H1 (cell line): Measurements from ENCODE around the gene CALCOCO2. TPM values are rescaled to one million over a fixed set of nuclear protein-coding genes. Genes with fewer than 3 reads are reported as not detected.

Experiments used
- CTCF ChIA-PET: fragments of 300-600 bp; sonication (Branson Sonifier 250); formaldehyde crosslinking; loops from one replicate; lab custom pipeline; 2021; ENCODE audit not compliant: partially characterized antibody; lab: Charles Lee
- POLR2A ChIA-PET: fragments of 300-600 bp; sonication (Branson Sonifier 250); formaldehyde crosslinking; loops from one replicate; lab custom pipeline; 2021; ENCODE audit warnings: inconsistent platforms; ENCODE audit not compliant: partially characterized antibody; lab: Charles Lee
- DNase-seq, 2 experiments: peaks; one replicate each; pipeline versions ENCODE4 v3.0.0 to v3.0.0-alpha.2; 2010 to 2022; ENCODE audit warnings: low spot score in 2 of 2, low read depth in 1 of 2, mixed read lengths in 1 of 2
- FAIRE-seq: peaks from 2 replicates; lab custom pipeline; 2011; peaks lifted over from hg19 to GRCh38; lab: Jason Lieb, UNC
- H2AFZ ChIP-seq: 2 replicates; pipeline ENCODE4 v1.8.1; 2012; ENCODE audit warnings: low read length, inconsistent platforms
- H2AK5ac ChIP-seq: 2 replicates; pipeline ENCODE4 v1.6.1; 2013; ENCODE audit warnings: low read depth, low read length
- H2BK120ac ChIP-seq: replicated peaks from 2 replicates; pipeline ENCODE3; 2013; ENCODE audit warnings: low read depth, low read length, inconsistent platforms
- H2BK12ac ChIP-seq: 2 replicates; pipeline ENCODE4 v1.6.1; 2013; ENCODE audit warnings: low read depth, low read length
- H2BK15ac ChIP-seq: 2 replicates; pipeline ENCODE4 v1.6.1; 2013; ENCODE audit warnings: low read length
- H2BK20ac ChIP-seq: 2 replicates; pipeline ENCODE4 v1.6.1; 2013; ENCODE audit warnings: low read length
- H2BK5ac ChIP-seq: 2 replicates; pipeline ENCODE4 v1.6.1; 2013; ENCODE audit warnings: low read depth, low read length
- H3K14ac ChIP-seq: 2 replicates; pipeline ENCODE4 v1.6.1; 2013; ENCODE audit warnings: inconsistent platforms; ENCODE audit not compliant: insufficient read length
- H3K18ac ChIP-seq: 2 replicates; pipeline ENCODE4 v1.6.1; 2013; ENCODE audit warnings: low read length; ENCODE audit errors: extremely low read depth
- H3K23ac ChIP-seq: 2 replicates; pipeline ENCODE4 v1.6.1; 2013; ENCODE audit warnings: inconsistent platforms; ENCODE audit not compliant: insufficient read length
- H3K23me2 ChIP-seq: 2 replicates; pipeline ENCODE4 v1.6.1; 2013; ENCODE audit warnings: low read depth, low read length
- H3K27ac ChIP-seq: 2 replicates; pipeline ENCODE4 v1.6.1; 2011; ENCODE audit warnings: low read depth, low read length, inconsistent platforms
- H3K27me3 ChIP-seq, 4 experiments: replicated peaks in 1 of 4; 1 replicate in 1 of 4; 2 replicates in 3 of 4; pipeline versions ENCODE4 v1.6.1 to v1.8.1; 2011 to 2013; ENCODE audit warnings: low read length in 3 of 4, mild to moderate bottlenecking in 3 of 4, inconsistent platforms in 2 of 4, mixed read lengths in 2 of 4, moderate library complexity in 1 of 4; ENCODE audit not compliant: control insufficient read depth in 3 of 4, insufficient read depth in 3 of 4; ENCODE audit errors: extremely low read depth in 1 of 4
- H3K36me3 ChIP-seq, 4 experiments: 2 replicates each; pipeline versions ENCODE4 v1.6.1 to v1.8.1; 2011 to 2013; ENCODE audit warnings: mild to moderate bottlenecking in 4 of 4, low read length in 3 of 4, moderate library complexity in 2 of 4, control low read depth in 1 of 4, inconsistent platforms in 1 of 4; ENCODE audit not compliant: insufficient read depth in 4 of 4, control insufficient read depth in 2 of 4
- H3K4ac ChIP-seq: replicated peaks from 2 replicates; pipeline ENCODE3; 2013; ENCODE audit warnings: low read length, low read depth, mixed read lengths, inconsistent platforms; ENCODE audit not compliant: insufficient read length
- H3K4me1 ChIP-seq, 4 experiments: replicated peaks in 1 of 4; 1 replicate in 1 of 4; 2 replicates in 3 of 4; pipeline versions ENCODE4 v1.6.1 to v1.8.1; 2011 to 2013; ENCODE audit warnings: low read length in 3 of 4, inconsistent platforms in 2 of 4, mixed read lengths in 1 of 4; ENCODE audit not compliant: insufficient read depth in 4 of 4, control insufficient read depth in 3 of 4
- H3K4me2 ChIP-seq, 2 experiments: 2 replicates each; pipeline versions ENCODE4 v1.6.1 to v1.8.1; 2011 to 2013; ENCODE audit warnings: low read depth in 2 of 2, low read length in 2 of 2, control low read depth in 1 of 2, inconsistent platforms in 1 of 2, mild to moderate bottlenecking in 1 of 2; ENCODE audit not compliant: insufficient read depth in 1 of 2
- H3K4me3 ChIP-seq, 4 experiments: fragments of 200-600, 300-600 bp in 1 of 4; sonication (generic), shearing (Covaris generic), sonication (Bioruptor Twin) in 1 of 4; 2 replicates each; pipeline versions ENCODE4 v1.5.1 to v1.8.1; 2011 to 2016; ENCODE audit warnings: low read length in 4 of 4, low read depth in 3 of 4, control low read depth in 2 of 4, inconsistent platforms in 2 of 4, mild to moderate bottlenecking in 2 of 4, mixed read lengths in 1 of 4, moderate library complexity in 1 of 4; ENCODE audit not compliant: insufficient read depth in 2 of 4; ENCODE audit errors: extremely low read depth in 1 of 4
- H3K56ac ChIP-seq: replicated peaks from 2 replicates; pipeline ENCODE3; 2013; ENCODE audit warnings: low read depth, mild to moderate bottlenecking, mixed read lengths, low read length, inconsistent platforms; ENCODE audit not compliant: insufficient read length
- H3K79me1 ChIP-seq: 2 replicates; pipeline ENCODE4 v1.6.1; 2013; ENCODE audit warnings: low read depth, low read length, control low read depth
- H3K79me2 ChIP-seq, 2 experiments: 2 replicates each; pipeline versions ENCODE4 v1.6.1 to v1.8.1; 2012 to 2013; ENCODE audit warnings: low read length in 2 of 2, mild to moderate bottlenecking in 2 of 2, inconsistent platforms in 1 of 2; ENCODE audit not compliant: insufficient read depth in 2 of 2, control insufficient read depth in 1 of 2
- H3K9ac ChIP-seq, 4 experiments: replicated peaks in 1 of 4; 1 replicate in 1 of 4; 2 replicates in 3 of 4; pipeline versions ENCODE4 v1.6.1 to v1.8.1; 2011 to 2013; ENCODE audit warnings: low read depth in 3 of 4, low read length in 3 of 4, control low read depth in 2 of 4, mild to moderate bottlenecking in 2 of 4, moderate library complexity in 2 of 4, inconsistent platforms in 1 of 4; ENCODE audit errors: extremely low read depth in 1 of 4
- H3K9me3 ChIP-seq, 2 experiments: 2 replicates each; pipeline versions ENCODE4 v1.6.1 to v1.8.1; 2012 to 2013; ENCODE audit warnings: mild to moderate bottlenecking in 2 of 2, moderate library complexity in 2 of 2, control low read depth in 1 of 2, inconsistent platforms in 1 of 2, low read depth in 1 of 2, low read length in 1 of 2, mixed read lengths in 1 of 2; ENCODE audit not compliant: insufficient read depth in 2 of 2
- H4K20me1 ChIP-seq, 2 experiments: replicated peaks in 1 of 2; 2 replicates each; pipeline versions ENCODE3 to v1.8.1; 2011 to 2013; ENCODE audit warnings: inconsistent platforms in 2 of 2, low read length in 2 of 2, mild to moderate bottlenecking in 1 of 2; ENCODE audit not compliant: insufficient read depth in 2 of 2, control insufficient read depth in 1 of 2
- H4K5ac ChIP-seq: 2 replicates; pipeline ENCODE4 v1.6.1; 2013; ENCODE audit warnings: low read length, low read depth, mixed read lengths, inconsistent platforms; ENCODE audit not compliant: insufficient read length
- H4K8ac ChIP-seq: 2 replicates; pipeline ENCODE4 v1.8.0; 2013; ENCODE audit warnings: mild to moderate bottlenecking, moderate library complexity, low read length, inconsistent platforms; ENCODE audit not compliant: insufficient read depth; ENCODE audit errors: extremely low read depth
- H4K91ac ChIP-seq: replicated peaks from 2 replicates; pipeline ENCODE3; 2013; ENCODE audit warnings: low read length, mixed read lengths, inconsistent platforms; ENCODE audit not compliant: insufficient read length
- BRCA1 ChIP-seq: IDR thresholded peaks from 2 replicates; pipeline ENCODE4 v1.6.1; 2012; ENCODE audit warnings: low read depth, low read length, improper control_type of control experiment
- CTCF ChIP-seq, 3 experiments: IDR thresholded peaks; 1 replicate in 2 of 3; 2 replicates in 1 of 3; pipeline versions ENCODE4 v1.5.1 to v1.6.1; 2011; ENCODE audit warnings: low read length in 3 of 3, mild to moderate bottlenecking in 3 of 3, inconsistent platforms in 2 of 3, low read depth in 1 of 3, moderate library complexity in 1 of 3; ENCODE audit not compliant: insufficient read depth in 1 of 3; ENCODE audit errors: control extremely low read depth in 1 of 3
- E2F6 ChIP-seq: IDR thresholded peaks from 2 replicates; pipeline ENCODE4 v1.6.1; 2012; ENCODE audit warnings: inconsistent platforms
- RAD21 ChIP-seq, 2 experiments: IDR thresholded peaks in 1 of 2; conservative IDR thresholded peaks in 1 of 2; 2 replicates each; pipeline ENCODE4 v1.6.1; 2011; ENCODE audit warnings: low read depth in 2 of 2, low read length in 2 of 2, improper control_type of control experiment in 1 of 2, inconsistent platforms in 1 of 2, mild to moderate bottlenecking in 1 of 2, moderate library complexity in 1 of 2
- WGBS, 2 experiments: shearing (Covaris generic) in 1 of 2; methylation state at CpG; one replicate each; pipeline versions ENCODE4 v1.1.6 to v1.1.7; 2013 to 2015; ENCODE audit warnings: low lambda C conversion rate in 2 of 2, mixed read lengths in 2 of 2, inconsistent platforms in 1 of 2, low coverage in 1 of 2, missing lambda C conversion rate in 1 of 2; ENCODE audit not compliant: insufficient replicate concordance in 2 of 2, insufficient coverage in 1 of 2, insufficient read length in 1 of 2; ENCODE audit errors: extremely low coverage in 1 of 2, missing lambda C conversion rate in 1 of 2; 5-methylcytosine and 5-hydroxymethylcytosine counted together
- polyA plus RNA-seq, 7 experiments: library from polyadenylated mRNA; depleted of rRNA in 3 of 7; stranded (reverse) in 5 of 7; unstranded in 2 of 7; fragments of >200 nt in 5 of 7; fragments of 200-250 nt in 2 of 7; gene quantifications; 1 replicate in 5 of 7; 2 replicates in 1 of 7; 4 replicates in 1 of 7; pipeline versions ENCODE4 v1.2.1 to v1.2.3, GENCODE V29; 2011 to 2013; ENCODE audit warnings: missing spikeins in 2 of 7, mixed read lengths in 2 of 7
- total RNA-seq: library from RNA; stranded (reverse); fragmentation: NEBNext Ultra II Directional; extraction: Animal tissue kit (Norgen Biotek cat#: 25700); gene quantifications from 2 replicates; pipeline ENCODE4 v1.2.1, GENCODE V29; 2021

The CALCOCO2 gene
- total and polyA plus RNA-seq, 2 of the 8 experiments (the other 6 are each of a cell fraction or from before 2014, with no cell fraction given) = 12.1 to 31.8 TPM

- no peaks in the 10 kb centered on the region for H3K79me1 ChIP-seq
- CTCF ChIA-PET = interaction anchor here (0.6 to 88.5 kb wide), 39 partner anchors 8 to 344 kb away, joined by 3 to 2590 read pairs (median 5); partner anchors contain the start of genes ATP5MC1, HOXB13, PRAC1 and PRAC2
- peak; percentile 70 to 85 for DNase-seq
- H2BK20ac ChIP-seq = 0 out of 2 replicates have a peak overlapping the region, but pooled peaks have one; percentile 87
- POLR2A ChIA-PET = interaction anchor here (0.8 to 1.3 kb wide), 5 partner anchors 12 to 113 kb away, joined by 3 to 4 read pairs (median 3); no protein-coding TSS in a partner anchor
- 66% methylated on average over 13 of the region's 14 CpGs; no CpG with 5 or more reads in 1 of the 2 experiments for WGBS, 2 experiments
- peak overlapping the region; percentile 32 for H4K91ac ChIP-seq
- peaks cover 0 to 2% of the 10 kb centered on the region in 2 experiments for H4K20me1 ChIP-seq
- H2BK12ac ChIP-seq = peak overlapping the region; percentile 52; the same call in 1 of the 2 replicates
- H3K56ac ChIP-seq = no peak overlapping the region
- no peak overlapping the region for H3K4me2 ChIP-seq
- H3K9ac ChIP-seq = no peak overlapping the region
- H2BK15ac ChIP-seq = peak overlapping the region; percentile 67; the same call in 1 of the 2 replicates
- H3K23ac ChIP-seq = no peak overlapping the region
- H2BK5ac ChIP-seq = no peak overlapping the region; the same call in 1 of the 2 replicates
- peaks cover 0 to 3% (median 0%) of the 10 kb centered on the region in 4 experiments; a peak in 2 of 7 replicates for H3K4me1 ChIP-seq
- TF ChIP-seq RAD21 (IDR thresholded peaks at IDR 0.05 in 1 of 2, conservative IDR thresholded peaks at IDR 0.05 in 1 of 2; ENCODE audit: low read depth in 2 of 2, low read length in 2 of 2) (peak; percentile 84 to 88), BRCA1 (no peak), E2F6 (no peak), CTCF (IDR thresholded peaks at IDR 0.05; ENCODE audit: control extremely low read depth in 1 of 3, insufficient read depth in 1 of 3, low read depth in 1 of 3, low read length in 3 of 3) (peak; percentile 61 to 94 (median 81))
- no peak overlapping the region for H2AK5ac ChIP-seq
- H3K14ac ChIP-seq = no peak overlapping the region
- H3K36me3 ChIP-seq = no peaks in the 10 kb centered on the region
- FAIRE-seq = peak; percentile 42
- H3K27ac ChIP-seq = no peak overlapping the region
- peak overlapping the region; percentile 73; the same call in 1 of the 2 replicates for H3K18ac ChIP-seq
- H4K8ac ChIP-seq = peak overlapping the region; percentile 76; the same call in 1 of the 2 replicates
- H2BK120ac ChIP-seq = no peak overlapping the region
- H3K4ac ChIP-seq = peak overlapping the region; percentile 17
- peaks cover 0 to 6% (median 1%) of the 10 kb centered on the region in 4 experiments; a peak in 2 of 7 replicates for H3K27me3 ChIP-seq
- H4K5ac ChIP-seq = no peak overlapping the region
- no peaks in the 10 kb centered on the region for H3K9me3 ChIP-seq
- H3K23me2 ChIP-seq = no peaks in the 10 kb centered on the region
- H2AFZ ChIP-seq = no peak overlapping the region
- H3K4me3 ChIP-seq = no peak overlapping the region
- H3K79me2 ChIP-seq = no peaks in the 10 kb centered on the region
Observed at GRCh38 chr17:48791128-48792032, 39.5 kb upstream of the CALCOCO2 start.
